ENCODE data around the gene ADAMTSL3.

ADAMTSL3 gene

GRCh38 chr15:83873966-83874365 is 220.0 kb downstream of the ADAMTSL3 start:
- DNase-seq (ENCODE audit: low spot score) = no peak

GRCh38 chr15:83880529-83880928 is 226.6 kb downstream of the ADAMTSL3 start:
- DNase-seq (ENCODE audit: low spot score) = no peak

- no peak for DNase-seq (ENCODE audit: low spot score)
These were observed 227.2 kb downstream of the ADAMTSL3 start for GRCh38 chr15:83881156-83881555.

- no peak for DNase-seq (ENCODE audit: low spot score)
These were observed 232.4 kb downstream of the ADAMTSL3 start for GRCh38 chr15:83886321-83886720.

GRCh38 chr15:83887404-83887803 is 233.5 kb downstream of the ADAMTSL3 start:
- DNase-seq (ENCODE audit: low spot score) = no peak

GRCh38 chr15:83887961-83888360 is 234.0 kb downstream of the ADAMTSL3 start:
- DNase-seq (ENCODE audit: low spot score) = no peak

GRCh38 chr15:83889995-83890394 is 236.1 kb downstream of the ADAMTSL3 start:
- DNase-seq (ENCODE audit: low spot score) = no peak

- no peak for DNase-seq (ENCODE audit: low spot score)
These were observed 236.7 kb downstream of the ADAMTSL3 start for GRCh38 chr15:83890587-83890986.

- no peak for DNase-seq (ENCODE audit: low spot score)
These were observed 238.6 kb downstream of the ADAMTSL3 start for GRCh38 chr15:83892498-83892897.

- no peak for DNase-seq (ENCODE audit: low spot score)
These were observed 239.4 kb downstream of the ADAMTSL3 start for GRCh38 chr15:83893308-83893707.

- DNase-seq (ENCODE audit: low spot score) = no peak
These were observed 243.1 kb downstream of the ADAMTSL3 start for GRCh38 chr15:83897037-83897436.

GRCh38 chr15:83898361-83898760 is 244.4 kb downstream of the ADAMTSL3 start:
- DNase-seq (ENCODE audit: low spot score) = no peak

GRCh38 chr15:83899670-83900069 is 245.7 kb downstream of the ADAMTSL3 start:
- no peak for DNase-seq (ENCODE audit: low spot score)

GRCh38 chr15:83904107-83905040 is 250.5 kb downstream of the ADAMTSL3 start:
- DNase-seq (ENCODE audit: low spot score) = no peak

- no peak for DNase-seq (ENCODE audit: low spot score)
These were observed 251.8 kb downstream of the ADAMTSL3 start for GRCh38 chr15:83905556-83906273.

- DNase-seq (ENCODE audit: low spot score) = no peak
These were observed 257.4 kb downstream of the ADAMTSL3 start for GRCh38 chr15:83911345-83911744.

GRCh38 chr15:83912343-83912742 is 258.4 kb downstream of the ADAMTSL3 start:
- no peak for DNase-seq (ENCODE audit: low spot score)

- no peak for DNase-seq (ENCODE audit: low spot score)
These were observed 259.2 kb downstream of the ADAMTSL3 start for GRCh38 chr15:83913034-83913632.

GRCh38 chr15:83914906-83915305 is 261.0 kb downstream of the ADAMTSL3 start:
- no peak for DNase-seq (ENCODE audit: low spot score)

GRCh38 chr15:83917432-83917831 is 263.5 kb downstream of the ADAMTSL3 start:
- DNase-seq (ENCODE audit: low spot score) = no peak

- no peak for DNase-seq (ENCODE audit: low spot score)
These were observed 264.1 kb downstream of the ADAMTSL3 start for GRCh38 chr15:83918011-83918410.

- DNase-seq (ENCODE audit: low spot score) = no peak
These were observed 265.5 kb downstream of the ADAMTSL3 start for GRCh38 chr15:83919319-83919830.
